HG02610 (cell line): ENCODE data around the gene NSMF.
"Not testable (repeated sequence)": the region's sequence is repeated elsewhere in the genome, so short reads cannot be mapped to it uniquely, and the experiment has no call there.

Experiments used
- ATAC-seq: cut with Tn5 transposase; IDR thresholded peaks from one replicate; pipeline ENCODE4 v1.9.1; 2021; ENCODE audit warnings: mild to moderate bottlenecking, moderate library complexity; ENCODE audit not compliant: unreplicated experiment

NSMF gene

GRCh38 chr9:137459601-137460362 lies 648 bp upstream of the NSMF start:
- ATAC-seq, result no peak

GRCh38 chr9:137458194-137459151 lies 661 bp downstream of the NSMF start:
- ATAC-seq, result peak; percentile 5

GRCh38 chr9:137457406-137458193 lies 1.5 kb downstream of the NSMF start:
- no peak for ATAC-seq

- no peak for ATAC-seq
Observed at GRCh38 chr9:137456864-137457405, 2.2 kb downstream of the NSMF start.

- ATAC-seq, result no peak
Observed at GRCh38 chr9:137456061-137456863, 2.9 kb downstream of the NSMF start.

GRCh38 chr9:137455359-137455991 lies 3.7 kb downstream of the NSMF start:
- no peak for ATAC-seq

GRCh38 chr9:137454597-137455358 lies 4.4 kb downstream of the NSMF start:
- no peak for ATAC-seq

- ATAC-seq, result no peak
Observed at GRCh38 chr9:137454145-137454596, 5.0 kb downstream of the NSMF start.

GRCh38 chr9:137453643-137454081 lies 5.5 kb downstream of the NSMF start:
- ATAC-seq, result peak; percentile 50

GRCh38 chr9:137452761-137453642 lies 6.1 kb downstream of the NSMF start:
- no peak for ATAC-seq

GRCh38 chr9:137452006-137452760 lies 7.0 kb downstream of the NSMF start:
- no peak for ATAC-seq

GRCh38 chr9:137451264-137452005 lies 7.7 kb downstream of the NSMF start:
- not testable (repeated sequence) for ATAC-seq

GRCh38 chr9:137450539-137451222 lies 8.5 kb downstream of the NSMF start:
- ATAC-seq, result not testable (repeated sequence)

GRCh38 chr9:137449931-137450538 lies 9.1 kb downstream of the NSMF start:
- no peak for ATAC-seq
